Measurements from ENCODE around the gene WFDC10A.
"Not testable (repeated sequence)": the region's sequence is repeated elsewhere in the genome, so short reads cannot be mapped to it uniquely, and the experiment has no call there.

WFDC10A gene

DNA sequence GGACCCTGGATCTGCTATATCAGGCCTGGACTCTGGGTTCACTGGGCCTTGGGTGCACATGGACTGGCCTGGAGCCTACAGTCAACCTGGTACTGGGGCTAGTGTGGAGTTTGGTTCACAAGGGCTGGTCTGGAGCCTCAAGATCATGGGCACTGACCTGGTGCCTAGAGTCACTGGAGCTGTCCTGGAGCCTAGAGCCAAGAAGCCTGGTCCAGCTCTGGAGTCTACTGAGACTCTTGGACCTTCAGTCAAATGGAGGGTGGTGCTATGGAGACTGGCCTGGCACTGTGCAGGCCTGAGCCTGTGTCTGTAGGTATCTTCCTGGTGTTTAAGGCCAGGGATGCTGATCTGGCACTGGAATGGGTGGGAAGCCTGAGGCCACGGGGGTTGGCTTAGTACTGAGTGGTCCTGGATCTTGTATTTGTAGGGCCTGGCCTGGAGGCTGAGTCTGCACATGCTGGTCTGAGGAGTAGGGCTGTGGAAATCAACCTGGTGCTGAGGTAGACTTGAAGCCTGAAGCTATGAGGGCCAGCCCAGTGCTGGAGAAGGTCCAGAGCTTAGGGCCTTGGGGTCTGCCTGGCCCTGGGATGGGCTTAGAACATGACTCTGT lies 18.0 kb downstream of the WFDC10A start:
- no peak overlapping the region for H3K4me3 ChIP-seq (ENCODE audit: low read length)
- TF ChIP-seq CTCF (conservative IDR thresholded peaks at IDR 0.05; ENCODE audit: low read length): no peak
- DNase-seq (ENCODE audit: low read depth): no peak

- no peak for DNase-seq (ENCODE audit: low read depth)
- TF ChIP-seq CTCF (conservative IDR thresholded peaks at IDR 0.05; ENCODE audit: low read length): no peak
- H3K4me3 ChIP-seq (ENCODE audit: low read length): no peak overlapping the region
Measured at GRCh38 chr20:45649312-45649863, 19.8 kb downstream of the WFDC10A start.

DNA sequence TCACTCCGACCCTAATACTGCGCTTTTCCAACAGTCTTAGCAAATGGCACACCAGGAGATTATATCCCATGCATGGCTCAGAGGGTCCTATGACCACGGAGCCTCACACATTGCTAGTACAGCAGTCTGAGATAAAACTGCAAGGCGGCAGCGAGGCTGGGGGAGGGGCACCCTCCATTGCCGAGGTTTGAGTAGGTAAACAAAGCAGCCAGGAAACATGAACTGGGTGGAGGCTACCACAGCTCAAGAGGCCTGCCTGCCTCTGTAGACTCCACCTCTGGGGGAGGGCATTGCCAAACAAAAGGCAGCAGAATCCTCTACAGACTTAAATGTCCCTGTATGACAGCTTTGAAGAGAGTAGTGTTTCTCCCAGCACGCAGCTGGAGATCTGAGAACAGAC lies 22.2 kb downstream of the WFDC10A start:
- not testable (repeated sequence) for H3K4me3 ChIP-seq (ENCODE audit: low read length)

GRCh38 chr20:45657038-45657437 lies 27.5 kb downstream of the WFDC10A start:
- not testable (repeated sequence) for H3K4me3 ChIP-seq (ENCODE audit: low read length); DNase-seq (ENCODE audit: low read depth)

More for the DNA sequence above, 22.2 kb downstream of the WFDC10A start:
- not testable (repeated sequence) for DNase-seq (ENCODE audit: low read depth)

GRCh38 chr20:45670139-45670538 lies 40.6 kb downstream of the WFDC10A start, which contains the start of gene WFDC11:
Gene WFDC11, minus strand, starts transcription at chr20:45670239. Its CDS starts 19,639 bp downstream, at chr20:45650600.
- no peak for TF ChIP-seq CTCF (conservative IDR thresholded peaks at IDR 0.05; ENCODE audit: low read length)
- H3K4me3 ChIP-seq (ENCODE audit: low read length): no peak within 1 kb of the TSS
- no peak for DNase-seq (ENCODE audit: low read depth)

- no peak for TF ChIP-seq CTCF (conservative IDR thresholded peaks at IDR 0.05; ENCODE audit: low read length)
- H3K4me3 ChIP-seq (ENCODE audit: low read length): no peak overlapping the region
- DNase-seq (ENCODE audit: low read depth): no peak
Measured at GRCh38 chr20:45672765-45673164, 43.2 kb downstream of the WFDC10A start.

GRCh38 chr20:45679650-45680049 lies 50.1 kb downstream of the WFDC10A start:
- DNase-seq (ENCODE audit: low read depth): no peak
- no peak overlapping the region for H3K4me3 ChIP-seq (ENCODE audit: low read length)
- no peak for TF ChIP-seq CTCF (conservative IDR thresholded peaks at IDR 0.05; ENCODE audit: low read length)
